Smooth muscle cell (in vitro differentiated cells): ENCODE measurements around the gene NR6A1. TPM values are rescaled to one million over a fixed set of nuclear protein-coding genes. Genes with fewer than 3 reads are reported as not detected.

ENCODE experiments used
- DNase-seq: peaks from one replicate; lab custom pipeline; 2025; ENCODE audit not compliant: unreplicated experiment; lab: John Stamatoyannopoulos, UW
- H2AFZ ChIP-seq: fragments of 200-600 bp; sonication (generic); 2 replicates; pipeline ENCODE4 v1.6.0; 2016; ENCODE audit warnings: antibody characterized with exemption, low read depth, mild to moderate bottlenecking
- H3F3A ChIP-seq: fragments of 200-600 bp; sonication (generic); 2 replicates; pipeline ENCODE4 v1.6.0; 2017; ENCODE audit warnings: antibody characterized with exemption, low read depth
- H3K27ac ChIP-seq: fragments of 200-600 bp; sonication (generic); 2 replicates; pipeline ENCODE4 v1.5.1; 2016; ENCODE audit warnings: low read depth, mild to moderate bottlenecking
- H3K27me3 ChIP-seq: fragments of 200-600 bp; sonication (generic); 2 replicates; pipeline ENCODE4 v1.6.1; 2016; ENCODE audit warnings: low read depth, mild to moderate bottlenecking
- H3K36me3 ChIP-seq: fragments of 200-600 bp; sonication (generic); 2 replicates; pipeline ENCODE4 v1.5.1; 2016; ENCODE audit warnings: low read depth
- H3K4me1 ChIP-seq: fragments of 200-600 bp; sonication (generic); 2 replicates; pipeline ENCODE4 v1.5.1; 2016; ENCODE audit warnings: low read depth
- H3K4me2 ChIP-seq: fragments of 200-600 bp; sonication (generic); 2 replicates; pipeline ENCODE4 v1.6.0; 2016; ENCODE audit warnings: mild to moderate bottlenecking
- H3K4me3 ChIP-seq: fragments of 200-600 bp; sonication (generic); 2 replicates; pipeline ENCODE4 v1.5.1; 2016; ENCODE audit warnings: mild to moderate bottlenecking
- H3K79me2 ChIP-seq: fragments of 200-600 bp; sonication (generic); 2 replicates; pipeline ENCODE4 v1.6.0; 2016; ENCODE audit warnings: low read depth, mild to moderate bottlenecking
- H3K9ac ChIP-seq: fragments of 200-600 bp; sonication (generic); 2 replicates; pipeline ENCODE4 v1.6.0; 2016; ENCODE audit warnings: low read depth
- H3K9me3 ChIP-seq: fragments of 200-600 bp; sonication (generic); replicated peaks from 2 replicates; pipeline ENCODE4 v1.5.1; 2016; ENCODE audit warnings: low read depth
- H4K20me1 ChIP-seq: fragments of 200-600 bp; sonication (generic); 2 replicates; pipeline ENCODE4 v1.6.0; 2016; ENCODE audit warnings: low read depth
- CTCF ChIP-seq: fragments of 200-600 bp; sonication (generic); IDR thresholded peaks from 2 replicates; pipeline ENCODE4 v1.5.1; 2017; ENCODE audit warnings: borderline replicate concordance, mild to moderate bottlenecking, antibody characterized with exemption; ENCODE audit not compliant: insufficient read depth, poor library complexity, severe bottlenecking
- WGBS: methylation state at CpG from one replicate; pipeline ENCODE4 v1.1.7; 2016; ENCODE audit warnings: low lambda C conversion rate; 5-methylcytosine and 5-hydroxymethylcytosine counted together
- polyA plus RNA-seq: library from polyadenylated mRNA; unstranded; fragments of >200 nt; fragmentation: Nextera tagmentation; extraction: Ambion mirVana; gene quantifications from 2 replicates; pipeline ENCODE4 v1.2.1, GENCODE V29; 2016
- total RNA-seq: library from RNA; depleted of rRNA; stranded (reverse); fragments of >200 nt; gene quantifications from 2 replicates; pipeline ENCODE4 v1.2.3, GENCODE V29; 2014

Gene NR6A1
- total and polyA plus RNA-seq, 2 experiments from 2014 or later, result 0.17 to 0.31 TPM

DNA sequence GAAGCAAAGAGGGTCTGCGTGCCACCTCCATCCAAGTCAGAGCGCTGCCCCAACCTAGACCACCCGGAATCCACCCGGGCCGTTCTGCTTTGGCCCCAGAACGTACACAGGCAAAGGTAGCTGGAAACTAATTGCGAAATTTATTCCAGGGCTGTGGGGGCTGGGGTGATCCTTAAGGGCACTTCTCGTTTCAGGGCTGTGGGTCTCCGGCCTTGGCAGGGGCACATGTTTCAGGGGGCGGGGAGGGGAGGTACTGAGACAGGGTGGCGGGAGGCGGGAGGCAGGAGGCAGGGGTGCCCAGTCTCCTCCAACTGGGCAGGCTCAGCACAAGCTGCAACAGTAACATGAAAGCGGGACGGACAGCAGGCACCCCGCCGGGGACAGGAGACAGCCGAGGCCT, 290.0 kb downstream of the NR6A1 start:
- H2AFZ ChIP-seq, result no peak overlapping the region
- no peak for DNase-seq
- peaks cover 7% of the 10 kb centered on the region for H3K27me3 ChIP-seq
- TF ChIP-seq CTCF, result no peak
- no peaks in the 10 kb centered on the region for H3K79me2 ChIP-seq
- no peak overlapping the region for H3K9ac ChIP-seq
- H3F3A ChIP-seq, result no peaks in the 10 kb centered on the region
- WGBS, result 92% methylated on average over 14 of the region's 17 CpGs
- no peaks in the 10 kb centered on the region for H4K20me1 ChIP-seq
- H3K4me1 ChIP-seq, result peaks cover 26% of the 10 kb centered on the region
- no peak overlapping the region for H3K27ac ChIP-seq
- no peaks in the 10 kb centered on the region for H3K36me3 ChIP-seq
- H3K9me3 ChIP-seq, result no peaks in the 10 kb centered on the region
- no peak overlapping the region for H3K4me2 ChIP-seq
- H3K4me3 ChIP-seq, result no peak overlapping the region

GRCh38 chr9:124480621-124480981, 290.5 kb downstream of the NR6A1 start:
- H3K4me3 ChIP-seq, result no peak overlapping the region
- peak; percentile 26 for TF ChIP-seq CTCF
- H3K4me1 ChIP-seq, result peaks cover 21% of the 10 kb centered on the region
- no peaks in the 10 kb centered on the region for H3K79me2 ChIP-seq
- no peak overlapping the region for H3K4me2 ChIP-seq
- H4K20me1 ChIP-seq, result no peaks in the 10 kb centered on the region
- DNase-seq, result no peak
- no peaks in the 10 kb centered on the region for H3K9me3 ChIP-seq
- no peaks in the 10 kb centered on the region for H3F3A ChIP-seq
- WGBS, result 32% methylated on average over 7 of the region's 7 CpGs
- no peak overlapping the region for H2AFZ ChIP-seq
- no peaks in the 10 kb centered on the region for H3K36me3 ChIP-seq
- H3K9ac ChIP-seq, result no peak overlapping the region
- no peak overlapping the region for H3K27ac ChIP-seq
- H3K27me3 ChIP-seq, result peaks cover 6% of the 10 kb centered on the region

- no peaks in the 10 kb centered on the region for H3K79me2 ChIP-seq
- no peak overlapping the region for H3K9ac ChIP-seq
- TF ChIP-seq CTCF, result no peak
- 83% methylated on average over 6 of the region's 6 CpGs for WGBS
- no peak overlapping the region for H3K27ac ChIP-seq
- H3K9me3 ChIP-seq, result no peaks in the 10 kb centered on the region
- peaks cover 16% of the 10 kb centered on the region for H3K4me1 ChIP-seq
- H3K4me2 ChIP-seq, result no peak overlapping the region
- H3K27me3 ChIP-seq, result peaks cover 6% of the 10 kb centered on the region
- H3K36me3 ChIP-seq, result no peaks in the 10 kb centered on the region
- H3F3A ChIP-seq, result no peaks in the 10 kb centered on the region
- H4K20me1 ChIP-seq, result no peaks in the 10 kb centered on the region
- no peak overlapping the region for H3K4me3 ChIP-seq
- no peak overlapping the region for H2AFZ ChIP-seq
- no peak for DNase-seq
Observed at GRCh38 chr9:124479947-124480620, 291.0 kb downstream of the NR6A1 start.

- no peak overlapping the region for H3K27ac ChIP-seq
- peaks cover 6% of the 10 kb centered on the region for H3K27me3 ChIP-seq
- no peaks in the 10 kb centered on the region for H3K79me2 ChIP-seq
- H3F3A ChIP-seq, result no peaks in the 10 kb centered on the region
- no peak for DNase-seq
- H3K9ac ChIP-seq, result no peak overlapping the region
- no peak for TF ChIP-seq CTCF
- H3K36me3 ChIP-seq, result no peaks in the 10 kb centered on the region
- H3K4me3 ChIP-seq, result no peak overlapping the region
- H3K4me2 ChIP-seq, result no peak overlapping the region
- 94% methylated on average over 14 of the region's 16 CpGs for WGBS
- H3K4me1 ChIP-seq, result peaks cover 12% of the 10 kb centered on the region
- H4K20me1 ChIP-seq, result no peaks in the 10 kb centered on the region
- H2AFZ ChIP-seq, result no peak overlapping the region
- H3K9me3 ChIP-seq, result no peaks in the 10 kb centered on the region
Observed at GRCh38 chr9:124479371-124479770, 291.7 kb downstream of the NR6A1 start.
